ENCODE results near the gene HERPUD1.

GRCh38 chr16:56964243-56965148, 32.6 kb downstream of the HERPUD1 start:
- TF ChIP-seq POLR2AphosphoS5 (IDR thresholded peaks at IDR 0.05) (peak in 1 of 3 donors; percentile 41), CTCF (IDR thresholded peaks at IDR 0.05) (peak; percentile 35 to 73 (median 54)), POLR2A (IDR thresholded peaks at IDR 0.05) (no peak)
